Skeletal muscle tissue (tissue), 4 donors: ENCODE measurements around the gene MLLT1. TPM values are rescaled to one million over a fixed set of nuclear protein-coding genes. Genes with fewer than 3 reads are reported as not detected.

Source experiments
- H3K27ac ChIP-seq: one replicate; pipeline ENCODE4 v1.7.0; 2013; ENCODE audit warnings: mild to moderate bottlenecking, low read depth, low read length, inconsistent platforms
- H3K27me3 ChIP-seq, 3 donors: one replicate each; pipeline ENCODE4 v1.7.0; 2013; ENCODE audit warnings: low read length in 3 of 3; ENCODE audit not compliant: control insufficient read depth in 3 of 3, insufficient read depth in 3 of 3
- H3K36me3 ChIP-seq, 3 donors: one replicate each; pipeline ENCODE4 v1.7.0; 2013; ENCODE audit warnings: low read length in 3 of 3; ENCODE audit not compliant: control insufficient read depth in 3 of 3, insufficient read depth in 3 of 3
- H3K4me1 ChIP-seq, 3 donors: one replicate each; pipeline ENCODE4 v1.7.0; 2013; ENCODE audit warnings: low read length in 3 of 3, mild to moderate bottlenecking in 3 of 3; ENCODE audit not compliant: control insufficient read depth in 3 of 3, insufficient read depth in 3 of 3
- H3K4me3 ChIP-seq, 3 donors: one replicate each; pipeline ENCODE4 v1.7.0; 2013; ENCODE audit warnings: low read length in 3 of 3
- H3K9ac ChIP-seq, 3 donors: one replicate each; pipeline ENCODE4 v1.7.0; 2013; ENCODE audit warnings: low read length in 3 of 3, mild to moderate bottlenecking in 3 of 3, moderate library complexity in 2 of 3, low read depth in 1 of 3
- H3K9me3 ChIP-seq, 3 donors: one replicate each; pipeline ENCODE4 v1.7.0; 2013; ENCODE audit warnings: low read length in 3 of 3; ENCODE audit not compliant: control insufficient read depth in 3 of 3
- total RNA-seq: library from RNA; depleted of rRNA; stranded (reverse); fragments of >200 nt; gene quantifications from one replicate; pipeline ENCODE4 v1.2.3, GENCODE V29; 2014
- donor health status: Osteomylitis.

The MLLT1 gene
- total RNA-seq, 1 donor from 2014 or later: 2.6 TPM

GRCh38 chr19:6261883-6262282, 17.9 kb downstream of the MLLT1 start:
- Histone ChIP-seq H3K4me1 (peaks cover 33 to 57% (median 45%) of the 10 kb centered on the region in 3 donors), H3K9me3 (no peaks in the 10 kb centered on the region), H3K27ac (no peak overlapping the region), H3K9ac (peak overlapping the region in 2 of 3 donors; percentile 25 to 38), H3K27me3 (no peaks in the 10 kb centered on the region), H3K36me3 (peaks cover 9 to 17% (median 15%) of the 10 kb centered on the region in 3 donors), H3K4me3 (no peak overlapping the region)

GRCh38 chr19:6260912-6261650, 18.7 kb downstream of the MLLT1 start:
- Histone ChIP-seq H3K9ac (no peak overlapping the region), H3K27ac (no peak overlapping the region), H3K4me1 (peaks cover 33 to 57% (median 45%) of the 10 kb centered on the region in 3 donors), H3K36me3 (peaks cover 9 to 17% (median 15%) of the 10 kb centered on the region in 3 donors), H3K9me3 (no peaks in the 10 kb centered on the region), H3K27me3 (no peaks in the 10 kb centered on the region), H3K4me3 (no peak overlapping the region)

- Histone ChIP-seq H3K4me3 (no peak overlapping the region), H3K27ac (no peak overlapping the region), H3K9ac (peak overlapping the region in 1 of 3 donors; percentile 33), H3K9me3 (no peaks in the 10 kb centered on the region), H3K36me3 (peaks cover 9 to 17% (median 15%) of the 10 kb centered on the region in 3 donors), H3K4me1 (peaks cover 33 to 57% (median 45%) of the 10 kb centered on the region in 3 donors), H3K27me3 (no peaks in the 10 kb centered on the region)
Measured at GRCh38 chr19:6260376-6260775, 19.4 kb downstream of the MLLT1 start.

GRCh38 chr19:6259312-6259861, 20.4 kb downstream of the MLLT1 start:
- peak overlapping the region; percentile 56 for H3K27ac ChIP-seq
- no peak overlapping the region for H3K4me3 ChIP-seq
- peaks cover 32 to 54% (median 43%) of the 10 kb centered on the region in 3 donors for H3K4me1 ChIP-seq
- no peaks in the 10 kb centered on the region for H3K27me3 ChIP-seq
- H3K9ac ChIP-seq: peak overlapping the region in 1 of 3 donors; percentile 33
- H3K36me3 ChIP-seq: peaks cover 9 to 17% (median 15%) of the 10 kb centered on the region in 3 donors
- no peaks in the 10 kb centered on the region for H3K9me3 ChIP-seq

- Histone ChIP-seq H3K4me3 (no peak overlapping the region), H3K9me3 (no peaks in the 10 kb centered on the region), H3K27me3 (no peaks in the 10 kb centered on the region), H3K9ac (peak overlapping the region in 1 of 3 donors; percentile 33), H3K36me3 (peaks cover 9 to 17% (median 15%) of the 10 kb centered on the region in 3 donors), H3K4me1 (peaks cover 28 to 55% (median 45%) of the 10 kb centered on the region in 3 donors), H3K27ac (peak overlapping the region; percentile 56)
Measured at GRCh38 chr19:6258812-6259311, 20.9 kb downstream of the MLLT1 start.

GRCh38 chr19:6253954-6254733, 25.6 kb downstream of the MLLT1 start:
- Histone ChIP-seq H3K9me3 (no peaks in the 10 kb centered on the region), H3K9ac (no peak overlapping the region), H3K27ac (no peak overlapping the region), H3K4me3 (no peak overlapping the region), H3K36me3 (peaks cover 0 to 2% (median 0%) of the 10 kb centered on the region in 3 donors), H3K4me1 (peaks cover 11 to 36% (median 22%) of the 10 kb centered on the region in 3 donors), H3K27me3 (no peaks in the 10 kb centered on the region)

- peaks cover 9 to 31% (median 29%) of the 10 kb centered on the region in 3 donors for H3K4me1 ChIP-seq
- no peak overlapping the region for H3K27ac ChIP-seq
- H3K9me3 ChIP-seq: no peaks in the 10 kb centered on the region
- no peak overlapping the region for H3K9ac ChIP-seq
- H3K36me3 ChIP-seq: no peaks in the 10 kb centered on the region
- H3K27me3 ChIP-seq: no peaks in the 10 kb centered on the region
- no peak overlapping the region for H3K4me3 ChIP-seq
Measured at GRCh38 chr19:6252066-6252465, 27.7 kb downstream of the MLLT1 start.

- no peaks in the 10 kb centered on the region for H3K27me3 ChIP-seq
- H3K27ac ChIP-seq: no peak overlapping the region
- peak overlapping the region in 1 of 3 donors; percentile 27 for H3K9ac ChIP-seq
- no peak overlapping the region for H3K4me3 ChIP-seq
- H3K4me1 ChIP-seq: peaks cover 9 to 33% (median 29%) of the 10 kb centered on the region in 3 donors
- no peaks in the 10 kb centered on the region for H3K36me3 ChIP-seq
- no peaks in the 10 kb centered on the region for H3K9me3 ChIP-seq
Measured at GRCh38 chr19:6250909-6251308, 28.9 kb downstream of the MLLT1 start.

- Histone ChIP-seq H3K27ac (no peak overlapping the region), H3K9me3 (no peaks in the 10 kb centered on the region), H3K4me1 (peaks cover 9 to 33% (median 29%) of the 10 kb centered on the region in 3 donors), H3K4me3 (no peak overlapping the region), H3K36me3 (no peaks in the 10 kb centered on the region), H3K9ac (no peak overlapping the region), H3K27me3 (no peaks in the 10 kb centered on the region)
Measured at GRCh38 chr19:6250024-6250615, 29.7 kb downstream of the MLLT1 start.
